NOMO-1 (cell line): Measurements from ENCODE around the gene PLA2G5.
"Not testable (repeated sequence)": the region's sequence is repeated elsewhere in the genome, so short reads cannot be mapped to it uniquely, and the experiment has no call there.

Experiments used
- DNase-seq, 2 experiments: peaks; one replicate each; lab custom pipeline; 2025; ENCODE audit not compliant: unreplicated experiment in 2 of 2; lab: John Stamatoyannopoulos, UW

Gene PLA2G5

GRCh38 chr1:20069874-20070273, at the start of gene PLA2G5:
TSS of gene PLA2G5 (plus strand) at chr1:20070194. CDS start at chr1:20084831, 14,637 bp downstream.
- DNase-seq, result no peak

GRCh38 chr1:20028125-20028524, 41.9 kb upstream of the PLA2G5 start:
- no peak for DNase-seq

DNA sequence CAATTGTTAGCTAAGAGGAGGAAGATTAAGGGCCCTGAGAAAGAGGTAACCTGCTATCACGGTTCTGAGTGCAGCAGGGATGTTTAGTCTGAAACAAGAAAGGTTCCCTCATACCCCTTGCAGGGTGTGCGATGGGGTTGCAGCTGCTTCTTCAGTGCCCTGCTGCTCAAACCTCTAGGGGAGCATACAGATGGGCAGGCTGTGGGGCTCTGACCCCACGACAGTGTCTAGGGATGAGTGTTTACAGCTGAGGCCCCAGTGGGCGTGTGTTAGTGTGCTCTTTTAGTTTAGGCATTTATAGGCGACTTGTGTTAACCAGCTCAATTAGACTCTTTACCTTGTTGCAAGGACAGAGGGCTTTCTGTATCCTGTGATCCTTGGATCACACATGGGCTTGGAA, 41.3 kb upstream of the PLA2G5 start:
- DNase-seq, result no peak

GRCh38 chr1:20029178-20029912, 40.6 kb upstream of the PLA2G5 start:
- no peak for DNase-seq

DNA sequence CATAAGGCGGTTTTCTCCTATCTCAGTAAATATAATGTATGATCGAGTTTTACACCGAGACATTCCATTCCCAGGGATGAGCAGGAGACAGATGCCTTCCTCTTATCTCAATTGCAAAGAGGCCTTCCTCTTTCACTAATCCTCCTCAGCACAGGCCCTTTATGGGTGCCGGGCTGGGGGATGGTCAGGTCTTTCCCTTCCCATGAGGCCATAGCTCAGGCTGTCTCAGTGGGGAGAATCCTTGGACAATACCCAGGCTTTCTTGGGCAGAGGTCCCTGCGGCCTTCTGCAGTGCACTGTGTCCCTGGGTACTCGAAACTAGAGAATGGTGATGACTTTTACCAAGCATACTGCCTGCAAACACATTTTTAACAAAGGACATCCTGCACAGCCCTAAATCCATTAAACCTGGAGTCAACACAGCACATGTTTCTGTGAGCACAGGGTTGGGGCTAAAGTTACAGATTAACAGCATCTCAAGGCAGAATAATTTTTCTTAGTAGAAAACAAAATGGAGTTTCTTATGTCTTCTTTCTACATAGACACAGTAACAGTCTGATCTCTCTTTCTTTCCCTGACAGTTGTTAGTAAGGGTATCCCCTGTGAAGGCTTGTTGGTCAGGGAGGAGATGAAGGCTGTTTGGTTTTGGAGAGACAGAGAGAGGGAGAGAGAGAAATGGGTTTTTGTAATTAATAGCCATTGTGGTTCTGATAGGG, 39.4 kb upstream of the PLA2G5 start:
- not testable (repeated sequence) for DNase-seq

- no peak for DNase-seq
Measured at GRCh38 chr1:20031161-20031560, 38.8 kb upstream of the PLA2G5 start.

GRCh38 chr1:20031836-20032235, 38.2 kb upstream of the PLA2G5 start:
- DNase-seq, result no peak

DNA sequence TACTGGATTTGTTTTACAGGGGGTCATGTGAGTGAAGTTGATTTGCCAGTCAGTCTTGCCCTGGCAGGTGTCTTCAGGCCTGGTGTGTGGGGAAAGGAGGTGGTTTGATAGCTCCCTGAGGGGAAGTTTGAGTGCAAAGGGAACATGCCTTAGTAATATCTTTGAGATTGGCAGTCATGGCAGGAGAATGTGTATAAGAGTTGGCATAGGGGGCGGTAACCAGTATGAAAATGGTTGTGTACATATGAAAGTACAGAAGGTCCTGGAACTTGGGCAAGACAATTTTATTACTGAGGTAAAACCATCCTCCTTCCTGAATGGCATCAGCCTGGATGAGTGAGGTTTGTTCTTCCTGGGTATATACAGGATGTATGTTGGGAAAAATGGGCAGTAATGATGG, 37.6 kb upstream of the PLA2G5 start:
- no peak for DNase-seq

GRCh38 chr1:20033420-20033819, 36.6 kb upstream of the PLA2G5 start:
- no peak for DNase-seq

GRCh38 chr1:20035114-20035513, 34.9 kb upstream of the PLA2G5 start:
- DNase-seq, result no peak

- peak in 1 of 2 experiments; percentile 3 for DNase-seq
Measured at GRCh38 chr1:20037877-20038276, 32.1 kb upstream of the PLA2G5 start.

GRCh38 chr1:20047096-20047495, 22.9 kb upstream of the PLA2G5 start:
- DNase-seq, result peak in 1 of 2 experiments; percentile 9

- no peak for DNase-seq
Measured at GRCh38 chr1:20048563-20048962, 21.4 kb upstream of the PLA2G5 start.

DNA sequence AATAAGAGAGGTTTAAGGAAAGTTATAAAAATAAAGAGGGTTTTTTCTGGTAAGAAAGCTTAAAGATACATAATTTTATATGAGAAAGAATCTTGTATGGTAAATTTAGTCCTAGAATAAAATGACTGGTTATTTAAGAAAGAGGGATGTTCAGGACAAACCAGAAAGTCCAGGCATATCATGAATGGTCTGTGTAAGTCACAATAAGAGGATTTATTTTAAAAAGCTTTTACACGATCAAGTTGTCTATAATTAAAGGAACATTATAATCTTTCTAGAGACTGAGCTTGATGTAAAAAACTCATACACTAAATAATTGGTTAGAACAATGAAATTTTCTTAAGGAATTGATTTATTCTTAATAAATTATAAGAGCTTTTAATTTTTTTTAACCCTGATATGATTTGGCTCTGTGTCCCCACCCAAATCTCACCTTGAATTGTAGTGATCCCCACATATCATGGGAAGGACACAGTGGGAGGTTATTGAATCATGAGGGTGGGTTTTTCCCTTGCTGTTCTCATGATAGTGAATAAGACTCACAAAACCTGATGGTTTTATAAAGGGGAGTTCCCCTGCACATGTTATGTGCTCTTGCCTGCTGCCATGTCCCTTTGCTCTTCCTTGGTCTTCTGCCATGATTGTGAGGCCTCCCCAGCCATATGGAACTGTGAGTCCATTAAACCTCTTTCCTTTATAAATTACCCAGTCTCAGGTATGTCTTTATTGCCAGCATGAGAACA, 20.8 kb upstream of the PLA2G5 start:
- not testable (repeated sequence) for DNase-seq

DNA sequence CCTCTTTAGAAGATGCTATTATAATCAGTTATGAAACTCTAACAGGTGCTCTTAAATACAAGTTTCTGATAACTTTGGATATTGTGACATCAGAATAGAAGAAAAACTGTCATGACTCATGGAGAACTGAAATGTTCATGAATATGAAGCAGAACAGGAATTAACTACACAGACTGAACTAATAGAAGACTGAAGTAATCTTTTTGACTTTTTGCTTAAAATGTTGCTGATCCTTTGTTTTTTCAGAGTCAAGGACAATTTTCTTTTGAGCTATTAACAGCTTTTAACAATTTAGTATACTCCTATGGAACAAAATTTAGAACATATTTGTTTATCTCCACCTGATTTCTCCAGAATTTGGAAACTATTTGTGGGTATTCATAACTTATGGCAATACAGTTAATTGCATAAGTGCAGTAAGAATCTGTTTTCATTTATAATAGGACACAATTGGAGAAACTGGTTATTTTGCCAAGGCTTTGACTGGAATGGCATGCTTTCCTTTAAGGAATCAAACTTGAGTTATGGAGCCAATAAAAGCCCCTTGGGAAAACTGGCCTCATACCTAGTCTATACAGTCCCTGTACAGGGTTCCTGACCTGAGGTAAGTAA, 18.7 kb upstream of the PLA2G5 start:
- DNase-seq, result no peak

DNA sequence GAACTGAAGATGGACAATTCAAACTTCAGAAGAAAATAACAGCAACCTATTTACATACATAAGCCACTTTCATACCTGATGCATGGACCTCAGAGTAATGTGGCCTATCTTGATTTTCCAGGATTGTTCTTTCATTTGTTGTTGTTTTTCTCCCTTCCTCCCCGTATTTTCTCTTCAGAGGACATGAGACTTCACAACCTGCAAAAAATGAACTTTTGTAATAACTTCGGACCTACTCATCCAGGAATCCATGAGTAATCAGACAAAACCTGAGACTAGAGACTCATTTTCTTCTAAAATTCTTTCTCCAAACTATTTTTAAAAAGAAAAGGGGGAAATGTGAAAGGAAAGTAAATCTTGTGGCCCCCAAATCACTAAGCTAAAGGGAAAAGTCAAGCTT, 17.6 kb upstream of the PLA2G5 start:
- DNase-seq, result no peak

GRCh38 chr1:20057886-20058420, 12.0 kb upstream of the PLA2G5 start:
- DNase-seq, result no peak

- DNase-seq, result peak; percentile 84 to 89
Measured at GRCh38 chr1:20058531-20058930, 11.5 kb upstream of the PLA2G5 start.

GRCh38 chr1:20059847-20060246, 10.1 kb upstream of the PLA2G5 start:
- DNase-seq, result peak; percentile 44 to 66

DNA sequence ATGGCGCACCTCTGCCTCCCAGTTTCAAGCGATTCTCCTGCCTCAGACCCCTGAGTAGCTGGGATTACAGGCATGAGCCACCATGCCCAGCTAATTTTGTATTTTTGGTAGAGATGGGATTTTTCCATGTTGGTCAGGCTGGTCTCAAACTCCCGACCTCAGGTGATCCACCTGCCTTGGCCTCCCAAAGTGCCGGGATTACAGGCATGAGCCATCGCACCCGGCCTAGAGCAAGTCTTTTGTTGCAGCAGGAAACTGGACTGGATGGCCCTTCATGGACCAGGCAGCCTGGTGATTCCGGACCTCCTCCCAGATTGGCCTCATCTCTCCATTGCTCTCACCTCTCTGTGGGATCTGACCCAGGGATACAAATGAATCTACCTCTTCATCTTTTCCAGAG, 9.2 kb upstream of the PLA2G5 start:
- DNase-seq, result not testable (repeated sequence)

DNA sequence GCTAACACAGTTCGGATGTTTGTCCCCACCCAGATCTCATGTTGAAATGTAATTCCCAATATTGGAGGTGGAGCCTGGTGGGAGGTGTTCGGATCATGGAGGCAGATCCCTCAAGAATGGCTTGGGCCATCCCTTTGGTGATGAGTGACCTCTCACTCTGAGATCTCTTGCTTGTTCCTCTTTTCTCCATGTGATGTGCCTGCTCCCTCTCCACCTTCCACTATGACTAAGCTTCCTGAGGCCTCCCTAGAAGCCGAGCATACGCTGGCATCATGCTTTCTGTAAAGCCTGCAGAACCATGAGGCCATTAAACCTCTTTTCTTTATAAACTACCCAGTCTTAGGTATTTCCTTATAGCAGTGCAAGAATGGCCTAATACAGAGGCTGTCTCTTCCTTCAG, 8.1 kb upstream of the PLA2G5 start:
- peak; percentile 35 to 47 for DNase-seq
